Measurements from ENCODE around the gene TACC2. TPM values are rescaled to one million over a fixed set of nuclear protein-coding genes. Genes with fewer than 3 reads are reported as not detected.
A peak's percentile ranks its signal among the peaks of the same experiment; 100 is the strongest.
"Not testable (repeated sequence)": the region's sequence is repeated elsewhere in the genome, so short reads cannot be mapped to it uniquely, and the experiment has no call there.

TACC2 gene
- total and polyA plus RNA-seq, 7 donors: 44.0 to 439 (median 313) TPM

- intact Hi-C loops (cut with DNase I): no loop called here
- no peaks in the 10 kb centered on the region for H3K27me3 ChIP-seq (ENCODE audit: insufficient read depth in 3 of 3, low read length in 2 of 3)
- DNase-seq: no peak
- no peak for TF ChIP-seq CTCF (IDR thresholded peaks at IDR 0.05)
- WGBS, 3 donors: 80 to 89% (median 81%) methylated on average over 3 of the region's 3 CpGs
- H3K36me3 ChIP-seq (ENCODE audit: insufficient read depth in 1 of 2, low read depth in 1 of 2): peaks cover 0 to 44% of the 10 kb centered on the region in 2 donors
- peak overlapping the region; percentile 31 for H3K27ac ChIP-seq
- no peak for ATAC-seq
- H3K4me1 ChIP-seq: peaks cover 25% of the 10 kb centered on the region
- H3K9me3 ChIP-seq: no peaks in the 10 kb centered on the region
- H3K4me3 ChIP-seq: no peak overlapping the region
Observed at GRCh38 chr10:122102869-122103525, 114.0 kb downstream of the TACC2 start.

GRCh38 chr10:122103592-122103991 lies 114.6 kb downstream of the TACC2 start:
- DNase-seq: no peak
- Histone ChIP-seq H3K36me3 (ENCODE audit: insufficient read depth in 1 of 2, low read depth in 1 of 2) (peaks cover 0 to 40% of the 10 kb centered on the region in 2 donors), H3K27me3 (ENCODE audit: insufficient read depth in 3 of 3, low read length in 2 of 3) (no peaks in the 10 kb centered on the region), H3K27ac (no peak overlapping the region), H3K9me3 (no peaks in the 10 kb centered on the region), H3K4me1 (peaks cover 19% of the 10 kb centered on the region), H3K4me3 (no peak overlapping the region)
- no peak for TF ChIP-seq CTCF (IDR thresholded peaks at IDR 0.05)
- WGBS, 3 donors: 84 to 90% (median 88%) methylated on average over 4 of the region's 4 CpGs
- intact Hi-C loops (cut with DNase I): no loop called here
- no peak for ATAC-seq

DNA sequence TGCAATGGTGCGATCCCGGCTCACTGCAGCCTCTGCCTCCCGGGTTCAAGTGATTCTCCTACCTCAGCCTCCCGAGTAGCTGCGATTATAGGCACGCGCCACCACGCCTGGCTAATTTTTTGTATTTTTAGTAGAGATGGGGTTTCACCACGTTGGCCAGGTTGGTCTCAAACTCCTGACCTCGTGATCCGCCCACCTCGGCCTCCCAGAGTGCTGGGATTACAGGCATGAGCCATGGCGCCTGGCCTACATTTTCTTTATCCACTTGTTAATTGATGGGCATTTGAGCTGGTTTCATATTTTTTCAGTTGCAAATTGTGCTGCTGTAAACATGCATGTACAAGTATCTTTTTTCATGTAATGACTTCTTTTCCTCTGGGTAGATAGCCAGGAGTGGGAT lies 119.8 kb downstream of the TACC2 start:
- 69 to 90% (median 80%) methylated on average over 13 of the region's 13 CpGs for WGBS, 3 donors
- DNase-seq; H3K9me3 ChIP-seq; ATAC-seq; intact Hi-C loops (cut with DNase I); H3K27me3 ChIP-seq (ENCODE audit: insufficient read depth in 3 of 3, low read length in 2 of 3); H3K4me3 ChIP-seq; H3K27ac ChIP-seq: not testable (repeated sequence)
- peaks cover 0 to 41% of the 10 kb centered on the region in 2 donors for H3K36me3 ChIP-seq (ENCODE audit: insufficient read depth in 1 of 2, low read depth in 1 of 2)
- H3K4me1 ChIP-seq: peaks cover 25% of the 10 kb centered on the region

DNA sequence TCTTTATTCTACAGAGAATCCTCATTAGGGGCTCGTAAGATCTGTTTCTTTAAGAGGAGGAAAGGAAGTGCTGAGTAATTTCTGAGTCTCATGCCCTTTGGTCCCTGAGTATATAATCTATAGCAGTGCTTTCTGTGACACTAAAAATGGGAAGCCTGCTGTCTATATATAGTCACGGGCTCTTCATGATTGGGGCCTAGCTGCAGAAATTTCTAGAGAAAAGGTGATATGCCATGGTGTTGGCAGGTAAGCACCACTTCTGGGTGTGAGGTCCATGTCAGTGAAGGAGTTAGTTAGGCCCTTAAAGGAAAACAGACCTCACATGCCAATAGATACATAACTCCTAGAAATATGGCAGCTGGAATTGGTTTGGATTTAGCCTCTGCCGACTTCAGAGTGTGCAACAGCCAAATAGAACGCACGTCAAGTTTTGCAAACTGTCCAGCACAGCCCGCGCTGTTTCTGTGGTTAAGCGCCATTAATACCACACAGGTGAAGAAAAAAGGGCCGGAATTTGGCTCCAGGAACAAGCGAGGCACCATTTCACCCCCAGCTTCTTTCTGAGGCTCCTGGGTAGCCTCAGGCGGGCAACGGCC lies 123.2 kb downstream of the TACC2 start:
- Histone ChIP-seq H3K4me1 (peaks cover 57% of the 10 kb centered on the region), H3K27ac (peak overlapping the region; percentile 97), H3K4me3 (peak overlapping the region; percentile 79), H3K27me3 (ENCODE audit: insufficient read depth in 3 of 3, low read length in 2 of 3) (no peaks in the 10 kb centered on the region), H3K9me3 (no peaks in the 10 kb centered on the region), H3K36me3 (ENCODE audit: insufficient read depth in 1 of 2, low read depth in 1 of 2) (peaks cover 0 to 17% of the 10 kb centered on the region in 2 donors)
- WGBS, 3 donors: 14 to 18% (median 14%) methylated on average over 12 of the region's 12 CpGs
- TF ChIP-seq CTCF (IDR thresholded peaks at IDR 0.05): no peak
- peak; percentile 1 to 19 (median 4) for ATAC-seq
- no peak for DNase-seq
- intact Hi-C loops (cut with DNase I): loop anchor here (2.0 to 10.0 kb wide), 5 partner anchors 13 to 183 kb away; partner anchors contain the start of genes ATE1 (in 1 of the 2) and NSMCE4A (in 1 of the 2)

- peak; percentile 90 to 95 for DNase-seq
- H3K36me3 ChIP-seq (ENCODE audit: insufficient read depth in 1 of 2, low read depth in 1 of 2): peaks cover 0 to 17% of the 10 kb centered on the region in 2 donors
- peak overlapping the region; percentile 79 for H3K4me3 ChIP-seq
- H3K4me1 ChIP-seq: peaks cover 63% of the 10 kb centered on the region
- peak overlapping the region; percentile 97 for H3K27ac ChIP-seq
- intact Hi-C loops (cut with DNase I): loop anchor here (2.0 to 10.0 kb wide), 5 partner anchors 14 to 184 kb away; partner anchors contain the start of genes ATE1 (in 1 of the 2) and NSMCE4A (in 1 of the 2)
- 0 to 1% (median 0%) methylated on average over 41 to 61 of the region's 63 CpGs for WGBS, 3 donors
- H3K9me3 ChIP-seq: no peaks in the 10 kb centered on the region
- peak; percentile 45 for TF ChIP-seq CTCF (IDR thresholded peaks at IDR 0.05)
- no peaks in the 10 kb centered on the region for H3K27me3 ChIP-seq (ENCODE audit: insufficient read depth in 3 of 3, low read length in 2 of 3)
- ATAC-seq: peak; percentile 83 to 90 (median 85)
Observed at GRCh38 chr10:122112625-122113160, 123.7 kb downstream of the TACC2 start.

Data from psoas muscle (tissue), 8 donors.